T-cell (primary cell): ENCODE results near the gene OR2H1. TPM values are rescaled to one million over a fixed set of nuclear protein-coding genes. Genes with fewer than 3 reads are reported as not detected.

Experiments
- ATAC-seq, 4 experiments: fragments of 200-7000 bp in 3 of 4; fragments of 150-1000 bp in 1 of 4; cut with Tn5 transposase; replicated peaks in 1 of 4; 1 replicate in 3 of 4; 2 replicates in 1 of 4; pipeline ENCODE4 v1.10.0; 2021; ENCODE audit warnings: moderate library complexity in 3 of 4, mild to moderate bottlenecking in 2 of 4, moderate number of reproducible peaks in 1 of 4
- CTCF ChIA-PET, 2 donors: fragments of 300-600 bp; sonication (Branson Sonifier 250); formaldehyde crosslinking; loops; one replicate each; lab custom pipeline; 2022; ENCODE audit warnings: antibody characterized with exemption in 2 of 2; lab: Charles Lee
- POLR2A ChIA-PET, 2 donors: fragments of 300-600 bp; sonication (Branson Sonifier 250); formaldehyde crosslinking; loops; one replicate each; lab custom pipeline; 2022; ENCODE audit warnings: antibody characterized with exemption in 2 of 2; lab: Charles Lee
- DNase-seq, 35 experiments: peaks; one replicate each; pipeline versions ENCODE4 v3.0.0 to v3.0.0-alpha.2; 2013 to 2023
- H3K27ac ChIP-seq: one replicate; pipeline ENCODE4 v1.5.1; 2013; ENCODE audit warnings: low read length
- H3K27me3 ChIP-seq, 2 experiments: replicated peaks in 1 of 2; 1 replicate in 1 of 2; 2 replicates in 1 of 2; pipeline versions ENCODE4 v1.6.1 to v1.7.0; 2013; ENCODE audit warnings: low read length in 1 of 2, mixed read lengths in 1 of 2; ENCODE audit not compliant: control insufficient read depth in 2 of 2, insufficient read depth in 2 of 2; ENCODE audit errors: extremely low read depth in 1 of 2
- H3K36me3 ChIP-seq, 2 donors: 1 replicate in 1 of 2; 2 replicates in 1 of 2; pipeline versions ENCODE4 v1.6.1 to v1.7.0; 2013; ENCODE audit warnings: low read length in 1 of 2; ENCODE audit not compliant: control insufficient read depth in 2 of 2, insufficient read depth in 1 of 2; ENCODE audit errors: extremely low read depth in 1 of 2
- H3K4me1 ChIP-seq, 2 experiments: 1 replicate in 1 of 2; 2 replicates in 1 of 2; pipeline versions ENCODE4 v1.6.1 to v1.7.0; 2013; ENCODE audit warnings: low read length in 2 of 2, mixed read lengths in 1 of 2; ENCODE audit not compliant: insufficient read depth in 2 of 2, control insufficient read depth in 1 of 2; ENCODE audit errors: extremely low read depth in 1 of 2
- H3K4me3 ChIP-seq, 2 donors: 1 replicate in 1 of 2; 2 replicates in 1 of 2; pipeline versions ENCODE4 v1.5.1 to v1.7.0; 2013; ENCODE audit warnings: mild to moderate bottlenecking in 2 of 2, low read length in 1 of 2, moderate library complexity in 1 of 2; ENCODE audit not compliant: control insufficient read depth in 1 of 2; ENCODE audit errors: extremely low read depth in 1 of 2
- H3K9me3 ChIP-seq: 2 replicates; pipeline ENCODE4 v1.7.0; 2013
- H3K27ac Mint-ChIP-seq, 2 donors: one replicate each; pipeline ENCODE4 v1.8.0; 2020 to 2021; ENCODE audit warnings: mild to moderate bottlenecking in 2 of 2, mixed read lengths in 2 of 2
- H3K27me3 Mint-ChIP-seq, 2 donors: one replicate each; pipeline ENCODE4 v1.8.0; 2021 to 2022; ENCODE audit warnings: mixed read lengths in 2 of 2
- H3K36me3 Mint-ChIP-seq: one replicate; pipeline ENCODE4 v1.8.0; 2021; ENCODE audit warnings: mixed read lengths
- H3K4me1 Mint-ChIP-seq, 3 donors: one replicate each; pipeline ENCODE4 v1.8.0; 2020 to 2022; ENCODE audit warnings: mixed read lengths in 3 of 3, mild to moderate bottlenecking in 1 of 3
- H3K4me3 Mint-ChIP-seq, 3 donors: one replicate each; pipeline ENCODE4 v1.8.0; 2020 to 2022; ENCODE audit warnings: mild to moderate bottlenecking in 3 of 3, mixed read lengths in 3 of 3, moderate library complexity in 3 of 3
- H3K9me3 Mint-ChIP-seq, 3 donors: one replicate each; pipeline ENCODE4 v1.8.0; 2020 to 2022; ENCODE audit warnings: mixed read lengths in 3 of 3
- WGBS: methylation state at CpG from one replicate; pipeline ENCODE4 v1.1.5; 2013; ENCODE audit warnings: missing lambda C conversion rate; ENCODE audit not compliant: insufficient coverage; 5-methylcytosine and 5-hydroxymethylcytosine counted together
- total RNA-seq, 35 experiments: library from RNA in 6 of 35; stranded (reverse) in 6 of 35; fragments of 120-200 nt in 1 of 35; gene quantifications; one replicate each; pipeline versions ENCODE4 v1.2.1 to v1.2.4 and lab custom pipeline; 2013 to 2026

The OR2H1 gene
- total RNA-seq, 5 donors from 2014 or later (not counting 1 experiment from before 2014, with no cell fraction given): not detected

DNA sequence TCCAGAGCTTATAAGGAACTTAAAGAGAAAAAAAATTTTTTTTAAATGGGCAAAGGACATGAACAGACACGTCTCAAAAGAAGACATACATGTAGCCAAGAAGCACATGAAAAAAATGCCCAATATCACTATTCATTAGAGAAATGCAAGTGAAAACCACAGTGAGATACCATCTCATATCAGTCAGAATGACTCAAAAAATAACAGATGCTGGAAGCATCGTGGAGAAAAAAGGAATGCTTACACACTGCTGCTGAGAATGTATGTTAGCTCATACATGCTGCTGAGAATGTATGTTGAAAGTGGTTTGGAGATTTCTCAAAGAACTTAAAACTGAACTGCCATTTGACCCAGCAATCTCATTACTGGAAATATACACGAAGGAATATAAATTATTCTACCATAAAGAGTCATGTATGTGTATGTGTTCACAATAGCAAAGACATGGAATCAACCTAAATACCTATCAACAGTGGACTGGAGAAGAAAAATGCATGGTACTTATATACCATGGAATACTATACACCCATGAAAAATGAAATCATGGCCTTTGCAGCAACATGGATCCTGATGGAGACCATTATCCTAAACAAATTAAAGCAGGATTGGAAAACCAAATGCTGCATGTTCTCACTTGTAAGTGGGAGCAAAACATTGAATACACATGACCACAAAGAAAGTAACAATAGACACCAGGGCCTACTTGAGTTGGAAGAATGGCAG lies 5.3 kb upstream of the OR2H1 start:
- Mint-ChIP-seq H3K27ac (no peak overlapping the region), H3K36me3 (no peaks in the 10 kb centered on the region), H3K4me1 (no peaks in the 10 kb centered on the region), H3K9me3 (peaks cover 0 to 4% (median 2%) of the 10 kb centered on the region in 3 donors), H3K4me3 (no peak overlapping the region), H3K27me3 (peaks cover 45 to 48% of the 10 kb centered on the region in 2 donors)
- ChIA-PET CTCF (no interaction called here), POLR2A (no interaction called here)
- Histone ChIP-seq H3K9me3 (no peaks in the 10 kb centered on the region), H3K27me3 (peaks cover 0 to 15% of the 10 kb centered on the region in 2 experiments), H3K27ac (no peak overlapping the region), H3K4me1 (no peaks in the 10 kb centered on the region), H3K4me3 (no peak overlapping the region), H3K36me3 (no peaks in the 10 kb centered on the region)
- no CpG with 5 or more reads among the region's 3 CpGs for WGBS
- ATAC-seq: no peak
- DNase-seq: no peak

DNA sequence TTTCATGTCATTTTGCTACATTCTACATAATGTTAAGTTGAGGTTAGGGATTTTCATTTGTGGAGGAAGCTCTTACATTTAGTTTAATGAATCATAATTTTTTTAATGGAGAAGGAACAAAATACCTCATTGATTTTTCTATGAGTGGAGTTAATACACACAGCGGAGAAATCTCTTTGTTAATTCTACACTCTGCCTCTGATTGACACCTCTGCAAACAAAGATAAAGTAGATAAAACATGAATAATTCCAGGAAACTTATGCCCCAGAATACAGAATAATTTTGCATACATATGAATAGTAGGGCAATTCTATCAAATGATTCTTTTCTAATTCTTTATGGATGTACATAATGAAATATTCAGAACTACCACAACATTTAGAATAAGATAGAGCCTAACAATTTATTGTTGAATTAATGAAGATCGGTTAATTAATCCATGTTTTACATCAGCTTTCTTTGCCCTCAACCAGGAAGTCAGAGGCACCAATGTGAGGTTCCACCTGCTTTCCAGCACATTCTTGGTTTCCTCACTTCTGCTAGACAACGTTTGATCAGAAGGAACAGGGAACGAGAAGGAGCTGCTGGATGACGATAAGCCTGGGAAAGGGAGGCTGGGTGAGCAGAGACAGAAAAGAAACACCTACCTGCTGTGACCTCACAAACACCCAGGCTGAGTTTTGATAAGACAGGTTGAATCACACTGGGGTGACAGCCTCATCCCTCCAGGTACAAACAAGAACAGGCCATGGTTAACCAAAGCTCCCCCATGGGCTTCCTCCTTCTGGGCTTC lies 4.3 kb downstream of the OR2H1 start:
- H3K27me3 Mint-ChIP-seq: peaks cover 23 to 28% of the 10 kb centered on the region in 2 donors

DNA sequence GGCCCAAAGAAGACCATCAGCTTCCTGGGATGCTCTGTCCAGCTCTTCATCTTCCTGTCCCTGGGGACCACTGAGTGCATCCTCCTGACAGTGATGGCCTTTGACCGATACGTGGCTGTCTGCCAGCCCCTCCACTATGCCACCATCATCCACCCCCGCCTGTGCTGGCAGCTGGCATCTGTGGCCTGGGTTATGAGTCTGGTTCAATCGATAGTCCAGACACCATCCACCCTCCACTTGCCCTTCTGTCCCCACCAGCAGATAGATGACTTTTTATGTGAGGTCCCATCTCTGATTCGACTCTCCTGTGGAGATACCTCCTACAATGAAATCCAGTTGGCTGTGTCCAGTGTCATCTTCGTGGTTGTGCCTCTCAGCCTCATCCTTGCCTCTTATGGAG lies 5.1 kb downstream of the OR2H1 start:
- no peaks in the 10 kb centered on the region for H3K9me3 ChIP-seq
- no peaks in the 10 kb centered on the region for H3K36me3 Mint-ChIP-seq
- POLR2A ChIA-PET: no interaction called here
- no peak overlapping the region for H3K4me3 ChIP-seq
- no peaks in the 10 kb centered on the region for H3K36me3 ChIP-seq
- H3K4me1 Mint-ChIP-seq: peaks cover 0 to 1% (median 0%) of the 10 kb centered on the region in 3 donors
- 75% methylated on average over 5 of the region's 6 CpGs for WGBS
- H3K27me3 Mint-ChIP-seq: peaks cover 24 to 28% of the 10 kb centered on the region in 2 donors
- H3K27me3 ChIP-seq: peaks cover 0 to 11% of the 10 kb centered on the region in 2 experiments
- no peaks in the 10 kb centered on the region for H3K9me3 Mint-ChIP-seq
- H3K27ac ChIP-seq: no peak overlapping the region
- H3K4me3 Mint-ChIP-seq: no peak overlapping the region
- ATAC-seq: no peak
- no peak overlapping the region for H3K27ac Mint-ChIP-seq
- DNase-seq: no peak
- CTCF ChIA-PET: no interaction called here
- H3K4me1 ChIP-seq: no peaks in the 10 kb centered on the region

More for the DNA sequence above, 4.3 kb downstream of the OR2H1 start:
- Mint-ChIP-seq H3K27ac (no peak overlapping the region), H3K4me1 (no peaks in the 10 kb centered on the region), H3K4me3 (no peak overlapping the region), H3K9me3 (no peaks in the 10 kb centered on the region), H3K36me3 (no peaks in the 10 kb centered on the region)
- DNase-seq: no peak
- Histone ChIP-seq H3K4me1 (no peaks in the 10 kb centered on the region), H3K27ac (no peak overlapping the region), H3K36me3 (no peaks in the 10 kb centered on the region), H3K9me3 (no peaks in the 10 kb centered on the region), H3K27me3 (peaks cover 0 to 11% of the 10 kb centered on the region in 2 experiments), H3K4me3 (no peak overlapping the region)
- WGBS: 100% methylated on average over 1 of the region's 5 CpGs
- ChIA-PET CTCF (no interaction called here), POLR2A (no interaction called here)
- ATAC-seq: no peak

DNA sequence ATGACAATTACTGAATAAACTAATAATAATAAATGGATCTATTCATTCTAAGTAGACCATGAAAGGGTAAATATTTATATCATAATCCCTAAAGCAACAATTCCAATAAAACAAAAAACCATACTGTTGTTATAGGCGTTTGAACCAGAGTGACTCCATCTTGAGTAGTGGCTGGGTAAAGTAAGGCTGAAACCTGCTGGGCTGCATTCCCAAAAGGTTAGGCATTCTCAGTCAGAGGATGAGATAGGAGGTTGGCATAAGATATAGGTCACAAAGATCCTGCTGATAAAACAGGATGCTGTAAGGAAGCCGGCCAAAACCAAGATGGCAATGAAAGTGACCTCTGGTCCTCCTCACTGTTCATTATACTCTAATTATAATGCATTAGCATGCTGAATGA lies 8.3 kb downstream of the OR2H1 start:
- DNase-seq (no peak), ATAC-seq (no peak)
- Histone ChIP-seq H3K36me3 (no peaks in the 10 kb centered on the region), H3K4me3 (no peak overlapping the region), H3K4me1 (no peaks in the 10 kb centered on the region), H3K27ac (no peak overlapping the region), H3K9me3 (no peaks in the 10 kb centered on the region), H3K27me3 (peaks cover 0 to 17% of the 10 kb centered on the region in 2 experiments)
- Mint-ChIP-seq H3K4me3 (no peak overlapping the region), H3K27ac (no peak overlapping the region), H3K36me3 (no peaks in the 10 kb centered on the region), H3K4me1 (peaks cover 0 to 1% (median 0%) of the 10 kb centered on the region in 3 donors), H3K27me3 (peaks cover 29 to 34% of the 10 kb centered on the region in 2 donors), H3K9me3 (no peaks in the 10 kb centered on the region)
- ChIA-PET POLR2A (no interaction called here), CTCF (no interaction called here)
- no CpG with 5 or more reads among the region's 2 CpGs for WGBS

DNA sequence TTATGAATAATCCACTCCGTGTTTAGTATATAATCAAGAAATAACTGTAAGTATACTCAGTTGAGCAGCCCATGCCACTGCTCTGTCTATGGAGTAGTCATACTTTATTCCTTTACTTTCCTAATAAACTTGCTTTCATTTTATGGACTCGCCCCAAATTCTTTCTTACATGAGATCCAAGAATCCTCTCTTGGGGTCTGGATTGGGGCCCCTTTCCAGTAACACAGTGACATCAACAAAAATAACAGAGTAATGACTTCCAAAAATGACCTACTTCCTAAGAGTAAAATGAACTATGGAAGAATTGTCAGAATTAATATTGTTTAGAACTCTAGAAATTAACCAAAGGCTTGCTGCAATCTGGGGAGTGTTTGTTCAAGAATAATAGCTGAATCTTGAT lies 8.8 kb downstream of the OR2H1 start:
- peaks cover 33 to 34% of the 10 kb centered on the region in 2 donors for H3K27me3 Mint-ChIP-seq
- no peak overlapping the region for H3K27ac Mint-ChIP-seq
- no CpG with 5 or more reads among the region's 2 CpGs for WGBS
- Histone ChIP-seq H3K9me3 (no peaks in the 10 kb centered on the region), H3K4me3 (no peak overlapping the region), H3K27me3 (peaks cover 0 to 17% of the 10 kb centered on the region in 2 experiments), H3K27ac (no peak overlapping the region), H3K4me1 (no peaks in the 10 kb centered on the region), H3K36me3 (no peaks in the 10 kb centered on the region)
- ChIA-PET POLR2A (no interaction called here), CTCF (no interaction called here)
- H3K9me3 Mint-ChIP-seq: no peaks in the 10 kb centered on the region
- ATAC-seq: no peak
- peaks cover 0 to 1% (median 0%) of the 10 kb centered on the region in 3 donors for H3K4me1 Mint-ChIP-seq
- no peaks in the 10 kb centered on the region for H3K36me3 Mint-ChIP-seq
- H3K4me3 Mint-ChIP-seq: no peak overlapping the region
- no peak for DNase-seq

DNA sequence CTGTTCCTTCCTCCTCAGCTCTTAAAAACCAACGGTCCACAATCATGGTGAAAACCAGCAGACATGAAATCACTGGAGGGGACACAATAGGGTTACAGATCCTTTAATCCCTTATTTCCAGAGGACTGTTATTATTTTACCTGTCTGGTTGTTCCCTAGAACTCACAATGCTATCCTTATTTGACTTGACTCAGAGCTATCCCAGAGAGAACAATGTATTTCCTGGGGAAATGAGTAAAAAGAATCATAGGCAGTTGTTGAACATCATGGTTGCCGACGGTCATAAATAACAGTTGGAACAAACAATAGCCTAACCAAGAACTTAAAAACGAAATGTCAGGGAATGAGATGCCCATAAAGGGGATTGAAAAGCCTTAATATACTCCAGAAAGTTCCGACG lies 9.3 kb downstream of the OR2H1 start:
- 100% methylated on average over 2 of the region's 6 CpGs for WGBS
- Mint-ChIP-seq H3K36me3 (no peaks in the 10 kb centered on the region), H3K4me1 (peaks cover 0 to 1% (median 0%) of the 10 kb centered on the region in 3 donors), H3K9me3 (no peaks in the 10 kb centered on the region), H3K4me3 (no peak overlapping the region), H3K27ac (no peak overlapping the region), H3K27me3 (peaks cover 34% of the 10 kb centered on the region in 2 donors)
- H3K4me1 ChIP-seq: no peaks in the 10 kb centered on the region
- H3K4me3 ChIP-seq: no peak overlapping the region
- DNase-seq (no peak), ATAC-seq (no peak)
- peaks cover 0 to 17% of the 10 kb centered on the region in 2 experiments for H3K27me3 ChIP-seq
- no peaks in the 10 kb centered on the region for H3K9me3 ChIP-seq
- POLR2A ChIA-PET: no interaction called here
- no peaks in the 10 kb centered on the region for H3K36me3 ChIP-seq
- no peak overlapping the region for H3K27ac ChIP-seq
- CTCF ChIA-PET: no interaction called here
